Upper lobe of left lung (tissue), 4 donors: ENCODE data around the gene OR14A2.

ENCODE experiments used
- EP300 ChIP-seq, 4 donors: sonication (generic); formaldehyde crosslinking; IDR thresholded peaks; one replicate each; pipeline ENCODE4 v1.5.1; 2017; ENCODE audit warnings: antibody characterized with exemption in 4 of 4, control low read depth in 2 of 4
- POLR2A ChIP-seq, 4 donors: fragments of 450-650 bp; IDR thresholded peaks; one replicate each; pipeline ENCODE4 v1.5.1; 2016 to 2017; ENCODE audit warnings: antibody characterized with exemption in 4 of 4, mild to moderate bottlenecking in 2 of 4
- POLR2AphosphoS5 ChIP-seq, 2 donors: sonication (generic); formaldehyde crosslinking; IDR thresholded peaks; one replicate each; pipeline ENCODE4 v1.5.1; 2017; ENCODE audit warnings: antibody characterized with exemption in 2 of 2
- TF ChIP-seq, protein P1 (sequence below), 6 experiments: fragments of 450-650 bp in 4 of 6; fragments of 200-600 bp in 2 of 6; sonication (generic) in 2 of 6; IDR thresholded peaks; one replicate each; pipeline ENCODE4 v1.5.1; 2016 to 2019; ENCODE audit warnings: antibody characterized with exemption in 6 of 6

DNA sequence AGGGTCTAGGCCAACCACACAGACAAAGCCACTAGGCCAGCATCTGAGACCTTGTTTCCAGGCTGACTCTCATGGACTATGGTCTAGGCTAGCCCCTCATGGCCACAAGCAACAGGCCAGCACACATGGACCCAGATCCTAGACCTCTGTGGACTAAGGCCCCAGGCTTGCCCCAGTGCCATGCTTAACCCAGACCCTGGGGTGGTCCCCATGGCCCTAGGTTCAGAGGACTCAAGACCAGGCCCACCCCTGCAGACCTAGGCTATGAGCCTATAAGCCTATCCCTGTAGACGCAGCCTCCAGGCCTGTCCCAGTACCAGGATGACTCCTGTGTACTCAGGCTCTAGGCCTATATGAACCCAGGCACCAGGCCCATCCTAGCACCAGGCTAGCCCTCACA lies 1.9 kb upstream of the OR14A2 start:
- TF ChIP-seq, protein P1, sequence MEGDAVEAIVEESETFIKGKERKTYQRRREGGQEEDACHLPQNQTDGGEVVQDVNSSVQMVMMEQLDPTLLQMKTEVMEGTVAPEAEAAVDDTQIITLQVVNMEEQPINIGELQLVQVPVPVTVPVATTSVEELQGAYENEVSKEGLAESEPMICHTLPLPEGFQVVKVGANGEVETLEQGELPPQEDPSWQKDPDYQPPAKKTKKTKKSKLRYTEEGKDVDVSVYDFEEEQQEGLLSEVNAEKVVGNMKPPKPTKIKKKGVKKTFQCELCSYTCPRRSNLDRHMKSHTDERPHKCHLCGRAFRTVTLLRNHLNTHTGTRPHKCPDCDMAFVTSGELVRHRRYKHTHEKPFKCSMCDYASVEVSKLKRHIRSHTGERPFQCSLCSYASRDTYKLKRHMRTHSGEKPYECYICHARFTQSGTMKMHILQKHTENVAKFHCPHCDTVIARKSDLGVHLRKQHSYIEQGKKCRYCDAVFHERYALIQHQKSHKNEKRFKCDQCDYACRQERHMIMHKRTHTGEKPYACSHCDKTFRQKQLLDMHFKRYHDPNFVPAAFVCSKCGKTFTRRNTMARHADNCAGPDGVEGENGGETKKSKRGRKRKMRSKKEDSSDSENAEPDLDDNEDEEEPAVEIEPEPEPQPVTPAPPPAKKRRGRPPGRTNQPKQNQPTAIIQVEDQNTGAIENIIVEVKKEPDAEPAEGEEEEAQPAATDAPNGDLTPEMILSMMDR (IDR thresholded peaks at IDR 0.05) = no peak
- TF ChIP-seq EP300 (IDR thresholded peaks at IDR 0.05) = no peak
- no peak for TF ChIP-seq POLR2A (IDR thresholded peaks at IDR 0.05)
- TF ChIP-seq POLR2AphosphoS5 (IDR thresholded peaks at IDR 0.05) = no peak
